ENCODE results near the gene MT1E.

Gene MT1E

GRCh38 chr16:56623637-56624036 lies 1.9 kb upstream of the MT1E start:
- TF ChIP-seq GLIS1 (tag by site-specific recombination; IDR thresholded peaks at IDR 0.05), result no peak
- TF ChIP-seq PRDM4 (tag by site-specific recombination; IDR thresholded peaks at IDR 0.05), result no peak
- TF ChIP-seq ZBTB7A (tag by site-specific recombination; IDR thresholded peaks at IDR 0.05; ENCODE audit: low read depth), result no peak
- no peak for TF ChIP-seq ELK4 (IDR thresholded peaks at IDR 0.05; ENCODE audit: borderline replicate concordance, low read depth, low read length)
- TF ChIP-seq PRDM10 (tag by site-specific recombination; IDR thresholded peaks at IDR 0.05), result no peak
- no peak for TF ChIP-seq ZNF473 (tag by site-specific recombination; IDR thresholded peaks at IDR 0.05)
- no peak for TF ChIP-seq IKZF3 (tag by site-specific recombination; IDR thresholded peaks at IDR 0.05)
- no peak for TF ChIP-seq ZBTB21 (tag by site-specific recombination; IDR thresholded peaks at IDR 0.05)
- no peak for TF ChIP-seq ZNF221 (tag by site-specific recombination; IDR thresholded peaks at IDR 0.05; ENCODE audit: borderline replicate concordance)
- TF ChIP-seq HOXA7 (CRISPR knock-in tag; IDR thresholded peaks at IDR 0.05; ENCODE audit: borderline replicate concordance), result no peak
- TF ChIP-seq ZNF426 (tag by site-specific recombination; IDR thresholded peaks at IDR 0.05), result no peak
- Histone ChIP-seq H3K4me3 (ENCODE audit: low read depth, low read length) (no peak overlapping the region), H3K27ac (ENCODE audit: extremely low read depth, low read depth, low read length) (no peak overlapping the region), H3K36me3 (ENCODE audit: control insufficient read depth in 2 of 2, insufficient read depth in 1 of 2, low read length in 2 of 2) (no peaks in the 10 kb centered on the region), H3K4me1 (ENCODE audit: control insufficient read depth, insufficient read depth, low read length) (no peaks in the 10 kb centered on the region; the same call in 1 of the 2 replicates), H3K9me3 (ENCODE audit: control insufficient read depth, insufficient read depth, low read depth, low read length) (no peaks in the 10 kb centered on the region)
- ChIA-PET CTCF (interaction anchor here (0.6 to 1.7 kb wide), 4 partner anchors 13 to 894 kb away, joined by 3 to 6 read pairs (median 4); no protein-coding TSS in a partner anchor), POLR2A (interaction anchor here (1.0 kb wide), 1 partner anchor 15 kb away, joined by 3 read pairs; the partner anchor contains the start of gene MT2A)

- no peaks in the 10 kb centered on the region for H3K9me3 ChIP-seq (ENCODE audit: control insufficient read depth, insufficient read depth, low read depth, low read length)
- H3K4me3 ChIP-seq (ENCODE audit: low read depth, low read length), result no peak overlapping the region
- no peak overlapping the region for H3K27ac ChIP-seq (ENCODE audit: extremely low read depth, low read depth, low read length)
- no peak for TF ChIP-seq ZNF514 (tag by site-specific recombination; IDR thresholded peaks at IDR 0.05)
- no peak for TF ChIP-seq ZBTB26 (tag by site-specific recombination; optimal IDR thresholded peaks at IDR 0.05)
- TF ChIP-seq ZNF391 (tag by site-specific recombination; IDR thresholded peaks at IDR 0.05; ENCODE audit: borderline replicate concordance, low read depth), result no peak
- no peak for TF ChIP-seq ZNF146 (tag by site-specific recombination; IDR thresholded peaks at IDR 0.05)
- no peak for TF ChIP-seq ZSCAN23 (tag by site-specific recombination; IDR thresholded peaks at IDR 0.05)
- no peak for TF ChIP-seq ZNF791 (tag by site-specific recombination; IDR thresholded peaks at IDR 0.05)
- no peak for TF ChIP-seq ZNF202 (tag by site-specific recombination; IDR thresholded peaks at IDR 0.05; ENCODE audit: borderline replicate concordance)
- no peaks in the 10 kb centered on the region for H3K36me3 ChIP-seq (ENCODE audit: control insufficient read depth in 2 of 2, insufficient read depth in 1 of 2, low read length in 2 of 2)
- POLR2A ChIA-PET, result interaction anchor here (1.4 to 2.6 kb wide), 2 partner anchors 16 to 18 kb away, joined by 5 to 8 read pairs; partner anchors contain the start of gene MT2A
- no peaks in the 10 kb centered on the region; the same call in 1 of the 2 replicates for H3K4me1 ChIP-seq (ENCODE audit: control insufficient read depth, insufficient read depth, low read length)
- CTCF ChIA-PET, result interaction anchor here (0.7 to 1.3 kb wide), 2 partner anchors 8 to 76 kb away, joined by 4 read pairs; no protein-coding TSS in a partner anchor
These were observed 518 bp downstream of the MT1E start for GRCh38 chr16:56625943-56626654.

Measured in HEK293 (cell line).